DOHH2 (cell line): ENCODE results near the gene PADI3.
"Not testable (repeated sequence)": the region's sequence is repeated elsewhere in the genome, so short reads cannot be mapped to it uniquely, and the experiment has no call there.

ENCODE experiments used
- H3F3A ChIP-seq: fragments of 200-600 bp; sonication (generic), shearing (Covaris generic); 2 replicates; pipeline ENCODE4 v1.6.0; 2016; ENCODE audit warnings: antibody characterized with exemption, mild to moderate bottlenecking; ENCODE audit not compliant: control insufficient read depth, insufficient read depth
- H3K27ac ChIP-seq: fragments of 200-600 bp; sonication (generic); 2 replicates; pipeline ENCODE4 v1.5.1; 2014; ENCODE audit warnings: low read depth, mild to moderate bottlenecking, low read length, moderate library complexity
- H3K27me3 ChIP-seq: fragments of 200-600 bp; sonication (generic); 2 replicates; pipeline ENCODE4 v1.6.1; 2014; ENCODE audit warnings: mild to moderate bottlenecking, low read length, mixed read lengths; ENCODE audit not compliant: control insufficient read depth
- H3K36me3 ChIP-seq: fragments of 200-600 bp; sonication (generic); 2 replicates; pipeline ENCODE4 v1.6.1; 2014; ENCODE audit warnings: mild to moderate bottlenecking, low read length, moderate library complexity, mixed read lengths; ENCODE audit not compliant: control insufficient read depth
- H3K4me1 ChIP-seq: fragments of 200-600 bp; sonication (generic); 2 replicates; pipeline ENCODE4 v1.6.1; 2014; ENCODE audit warnings: mild to moderate bottlenecking, low read length, mixed read lengths; ENCODE audit not compliant: control insufficient read depth
- H3K4me2 ChIP-seq: fragments of 200-600 bp; sonication (generic); 2 replicates; pipeline ENCODE4 v1.6.0; 2014; ENCODE audit warnings: mild to moderate bottlenecking, low read length, moderate library complexity
- H3K4me3 ChIP-seq: fragments of 200-600 bp; sonication (generic); 2 replicates; pipeline ENCODE4 v1.5.1; 2014; ENCODE audit warnings: mild to moderate bottlenecking, low read length, mixed read lengths
- H3K79me2 ChIP-seq: fragments of 200-600 bp; sonication (generic); 2 replicates; pipeline ENCODE4 v1.6.1; 2014; ENCODE audit warnings: mild to moderate bottlenecking, low read length, mixed read lengths; ENCODE audit not compliant: control insufficient read depth
- H3K9me2 ChIP-seq: fragments of 200-600 bp; sonication (generic); replicated peaks from 2 replicates; pipeline ENCODE4 v1.6.1; 2014; ENCODE audit warnings: mild to moderate bottlenecking, low read length, mixed read lengths; ENCODE audit not compliant: control insufficient read depth
- H3K9me3 ChIP-seq: fragments of 200-600 bp; sonication (generic); 2 replicates; pipeline ENCODE4 v1.6.1; 2014; ENCODE audit warnings: antibody characterized with exemption, low read length, mixed read lengths; ENCODE audit not compliant: control insufficient read depth, insufficient read depth
- H4K20me1 ChIP-seq: fragments of 200-600 bp; sonication (generic); 2 replicates; pipeline ENCODE4 v1.6.0; 2014; ENCODE audit warnings: low read depth, mild to moderate bottlenecking, antibody characterized with exemption, low read length, moderate library complexity; ENCODE audit not compliant: control insufficient read depth, insufficient read depth
- CTCF ChIP-seq: fragments of 200-600 bp; sonication (generic); IDR thresholded peaks from one replicate; pipeline ENCODE4 v1.5.1; 2014; ENCODE audit warnings: antibody characterized with exemption, mild to moderate bottlenecking, low read depth, low read length; ENCODE audit not compliant: poor library complexity, severe bottlenecking
- EZH2phosphoT487 ChIP-seq: fragments of 200-600 bp; sonication (generic); IDR thresholded peaks from 2 replicates; pipeline ENCODE4 v1.6.1; 2017; ENCODE audit warnings: borderline replicate concordance, mild to moderate bottlenecking, antibody characterized with exemption, low read length, moderate library complexity, mixed read lengths

Gene PADI3

GRCh38 chr1:17318262-17318661 lies 69.4 kb downstream of the PADI3 start:
- TF ChIP-seq CTCF (no peak), EZH2phosphoT487 (no peak)
- H3K79me2 ChIP-seq = no peaks in the 10 kb centered on the region
- H3F3A ChIP-seq = no peaks in the 10 kb centered on the region
- no peak overlapping the region for H3K4me3 ChIP-seq
- no peak overlapping the region for H3K27ac ChIP-seq
- no peaks in the 10 kb centered on the region for H3K9me2 ChIP-seq
- H4K20me1 ChIP-seq = no peaks in the 10 kb centered on the region
- no peaks in the 10 kb centered on the region for H3K36me3 ChIP-seq
- no peaks in the 10 kb centered on the region for H3K27me3 ChIP-seq
- H3K9me3 ChIP-seq = no peaks in the 10 kb centered on the region
- no peaks in the 10 kb centered on the region for H3K4me1 ChIP-seq
- H3K4me2 ChIP-seq = no peak overlapping the region

GRCh38 chr1:17319561-17320350 lies 70.9 kb downstream of the PADI3 start:
- no peaks in the 10 kb centered on the region for H3K79me2 ChIP-seq
- H3K27me3 ChIP-seq = peaks cover 3% of the 10 kb centered on the region; the same call in 1 of the 2 replicates
- no peak overlapping the region for H3K4me3 ChIP-seq
- no peaks in the 10 kb centered on the region for H4K20me1 ChIP-seq
- TF ChIP-seq CTCF (no peak), EZH2phosphoT487 (no peak)
- no peaks in the 10 kb centered on the region for H3F3A ChIP-seq
- no peak overlapping the region for H3K27ac ChIP-seq
- H3K36me3 ChIP-seq = no peaks in the 10 kb centered on the region
- no peaks in the 10 kb centered on the region for H3K9me3 ChIP-seq
- H3K4me1 ChIP-seq = no peaks in the 10 kb centered on the region
- H3K9me2 ChIP-seq = no peaks in the 10 kb centered on the region
- H3K4me2 ChIP-seq = no peak overlapping the region

- H3K27me3 ChIP-seq = not testable (repeated sequence)
Measured at GRCh38 chr1:17321857-17322390, 73.0 kb downstream of the PADI3 start.

GRCh38 chr1:17328855-17329254 lies 80.0 kb downstream of the PADI3 start:
- Histone ChIP-seq H3K27ac (no peak overlapping the region), H3K4me1 (no peaks in the 10 kb centered on the region), H3K79me2 (no peaks in the 10 kb centered on the region), H4K20me1 (no peaks in the 10 kb centered on the region), H3K4me2 (no peak overlapping the region), H3K9me3 (no peaks in the 10 kb centered on the region), H3K4me3 (no peak overlapping the region), H3K36me3 (no peaks in the 10 kb centered on the region), H3K27me3 (peaks cover 3% of the 10 kb centered on the region; the same call in 1 of the 2 replicates), H3K9me2 (no peaks in the 10 kb centered on the region), H3F3A (no peaks in the 10 kb centered on the region)
- TF ChIP-seq CTCF = no peak
- no peak for TF ChIP-seq EZH2phosphoT487

More at GRCh38 chr1:17321857-17322390, 73.0 kb downstream of the PADI3 start:
- H3K4me1 ChIP-seq, H3F3A ChIP-seq, H4K20me1 ChIP-seq, H3K9me3 ChIP-seq, H3K36me3 ChIP-seq, H3K4me2 ChIP-seq, H3K27ac ChIP-seq, H3K9me2 ChIP-seq, H3K79me2 ChIP-seq, H3K4me3 ChIP-seq: not testable (repeated sequence)
